ENCODE measurements around the gene SLC9A9.

DNA sequence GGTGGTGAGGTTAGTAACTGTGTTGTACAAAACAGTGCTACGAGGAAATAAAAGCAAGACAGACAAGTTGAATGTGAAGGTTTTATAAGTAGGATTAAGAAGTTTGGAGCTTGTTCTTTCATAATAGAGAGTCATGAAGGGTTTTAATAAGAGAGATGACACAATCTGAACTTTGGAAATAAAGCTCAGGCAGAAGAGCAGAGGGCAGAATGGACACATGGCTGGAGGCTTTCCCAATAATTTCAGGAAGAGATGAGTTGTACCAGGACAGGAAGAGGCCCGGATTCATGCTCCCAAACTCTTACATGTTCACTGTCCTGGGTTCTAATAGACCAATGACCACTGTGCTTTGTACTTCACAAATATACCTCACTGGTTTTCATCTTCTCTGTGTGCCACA is 194.8 kb downstream of the SLC9A9 start:
- TF ChIP-seq, protein P1, sequence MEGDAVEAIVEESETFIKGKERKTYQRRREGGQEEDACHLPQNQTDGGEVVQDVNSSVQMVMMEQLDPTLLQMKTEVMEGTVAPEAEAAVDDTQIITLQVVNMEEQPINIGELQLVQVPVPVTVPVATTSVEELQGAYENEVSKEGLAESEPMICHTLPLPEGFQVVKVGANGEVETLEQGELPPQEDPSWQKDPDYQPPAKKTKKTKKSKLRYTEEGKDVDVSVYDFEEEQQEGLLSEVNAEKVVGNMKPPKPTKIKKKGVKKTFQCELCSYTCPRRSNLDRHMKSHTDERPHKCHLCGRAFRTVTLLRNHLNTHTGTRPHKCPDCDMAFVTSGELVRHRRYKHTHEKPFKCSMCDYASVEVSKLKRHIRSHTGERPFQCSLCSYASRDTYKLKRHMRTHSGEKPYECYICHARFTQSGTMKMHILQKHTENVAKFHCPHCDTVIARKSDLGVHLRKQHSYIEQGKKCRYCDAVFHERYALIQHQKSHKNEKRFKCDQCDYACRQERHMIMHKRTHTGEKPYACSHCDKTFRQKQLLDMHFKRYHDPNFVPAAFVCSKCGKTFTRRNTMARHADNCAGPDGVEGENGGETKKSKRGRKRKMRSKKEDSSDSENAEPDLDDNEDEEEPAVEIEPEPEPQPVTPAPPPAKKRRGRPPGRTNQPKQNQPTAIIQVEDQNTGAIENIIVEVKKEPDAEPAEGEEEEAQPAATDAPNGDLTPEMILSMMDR (IDR thresholded peaks at IDR 0.05), result no peak
- TF ChIP-seq EP300 (IDR thresholded peaks at IDR 0.05; ENCODE audit: low read depth) (no peak), POLR2A (IDR thresholded peaks at IDR 0.05) (no peak)

Data from transverse colon (tissue), 3 donors.